ENCODE measurements around the gene DGKH.

DNA sequence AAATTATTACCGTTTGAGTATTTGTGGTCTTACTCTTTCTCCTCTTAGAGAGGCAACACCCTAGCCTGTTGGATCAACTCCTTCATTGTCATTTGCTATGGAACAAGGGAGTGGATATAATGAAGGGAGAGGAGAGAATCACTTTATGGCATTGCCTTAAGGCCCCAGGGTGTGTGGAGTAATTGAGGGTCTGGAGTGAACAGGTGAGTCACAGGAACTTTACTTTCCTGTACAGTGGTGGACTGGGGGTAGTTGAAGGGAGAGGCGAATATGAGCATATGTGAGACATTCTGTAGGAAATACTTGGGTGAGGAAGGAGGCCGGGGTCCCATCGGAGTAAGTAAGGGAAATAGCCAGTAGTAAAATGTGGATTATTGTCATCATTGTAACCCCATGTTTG, 17.0 kb downstream of the DGKH start:
- no peak for TF ChIP-seq CHD4 (IDR thresholded peaks at IDR 0.05)
- TF ChIP-seq EZH2 (IDR thresholded peaks at IDR 0.05; ENCODE audit: borderline replicate concordance, control insufficient read depth, low read depth, low read length): no peak
